Fibroblast of pulmonary artery (primary cell): ENCODE results near the gene SFTPD.
"Not testable (repeated sequence)": the region's sequence is repeated elsewhere in the genome, so short reads cannot be mapped to it uniquely, and the experiment has no call there.

Experiments used
- DNase-seq: peaks from one replicate; pipeline ENCODE4 v3.0.0-alpha.2; 2010; ENCODE audit warnings: low read depth
- H3K4me3 ChIP-seq: replicated peaks from 2 replicates; pipeline ENCODE4 v1.5.1; 2011; ENCODE audit warnings: low read depth, mild to moderate bottlenecking, control low read depth, low read length, moderate library complexity
- TF ChIP-seq, protein P1 (sequence below): IDR thresholded peaks from 2 replicates; pipeline ENCODE4 v1.5.1; 2011; ENCODE audit warnings: mild to moderate bottlenecking, control low read depth, low read length, inconsistent platforms; ENCODE audit errors: missing control alignments

Gene SFTPD

DNA sequence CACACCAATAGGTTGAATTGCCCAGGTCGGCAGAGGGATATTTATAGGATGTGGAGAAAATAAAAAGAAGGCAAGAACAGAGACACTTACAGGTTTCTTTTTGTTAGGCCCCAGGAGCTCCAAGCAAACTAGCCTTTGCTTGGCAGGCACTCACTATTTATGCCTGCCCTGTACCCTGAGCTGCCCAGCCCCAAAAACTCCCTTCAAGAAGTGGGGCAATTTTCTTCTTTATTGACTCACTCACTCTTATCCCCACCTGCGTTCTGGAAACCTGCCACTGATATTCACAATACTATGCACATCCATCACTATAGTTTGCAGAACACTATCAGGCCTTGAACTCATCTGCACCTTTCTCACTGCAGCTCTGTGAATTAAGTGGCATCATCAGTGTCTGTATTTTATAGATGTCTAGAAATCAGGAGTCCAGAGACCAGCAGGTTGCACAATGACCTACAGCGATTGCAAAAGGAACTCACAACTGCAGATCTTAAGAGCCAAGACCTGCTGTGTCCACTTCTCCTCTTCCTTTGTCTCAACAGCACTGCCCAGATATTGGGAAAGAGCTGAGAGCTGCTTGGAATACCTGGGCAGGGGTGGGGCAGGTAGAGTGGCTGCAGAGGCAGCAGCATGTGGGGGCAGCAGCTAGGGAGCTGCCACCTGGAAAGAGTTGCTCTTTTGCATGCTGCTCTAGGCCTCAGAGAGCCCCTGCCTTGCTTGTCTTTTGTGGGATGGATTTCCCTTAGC, at the start of gene SFTPD:
Gene SFTPD, minus strand, starts transcription at position 130 of the 747 bp plus-strand sequence. CDS start 2,446 bp downstream, outside the sequence.
- no peak within 1 kb of the TSS for H3K4me3 ChIP-seq
- peak; percentile 13 for DNase-seq
- TF ChIP-seq, protein P1, sequence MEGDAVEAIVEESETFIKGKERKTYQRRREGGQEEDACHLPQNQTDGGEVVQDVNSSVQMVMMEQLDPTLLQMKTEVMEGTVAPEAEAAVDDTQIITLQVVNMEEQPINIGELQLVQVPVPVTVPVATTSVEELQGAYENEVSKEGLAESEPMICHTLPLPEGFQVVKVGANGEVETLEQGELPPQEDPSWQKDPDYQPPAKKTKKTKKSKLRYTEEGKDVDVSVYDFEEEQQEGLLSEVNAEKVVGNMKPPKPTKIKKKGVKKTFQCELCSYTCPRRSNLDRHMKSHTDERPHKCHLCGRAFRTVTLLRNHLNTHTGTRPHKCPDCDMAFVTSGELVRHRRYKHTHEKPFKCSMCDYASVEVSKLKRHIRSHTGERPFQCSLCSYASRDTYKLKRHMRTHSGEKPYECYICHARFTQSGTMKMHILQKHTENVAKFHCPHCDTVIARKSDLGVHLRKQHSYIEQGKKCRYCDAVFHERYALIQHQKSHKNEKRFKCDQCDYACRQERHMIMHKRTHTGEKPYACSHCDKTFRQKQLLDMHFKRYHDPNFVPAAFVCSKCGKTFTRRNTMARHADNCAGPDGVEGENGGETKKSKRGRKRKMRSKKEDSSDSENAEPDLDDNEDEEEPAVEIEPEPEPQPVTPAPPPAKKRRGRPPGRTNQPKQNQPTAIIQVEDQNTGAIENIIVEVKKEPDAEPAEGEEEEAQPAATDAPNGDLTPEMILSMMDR = no peak

DNA sequence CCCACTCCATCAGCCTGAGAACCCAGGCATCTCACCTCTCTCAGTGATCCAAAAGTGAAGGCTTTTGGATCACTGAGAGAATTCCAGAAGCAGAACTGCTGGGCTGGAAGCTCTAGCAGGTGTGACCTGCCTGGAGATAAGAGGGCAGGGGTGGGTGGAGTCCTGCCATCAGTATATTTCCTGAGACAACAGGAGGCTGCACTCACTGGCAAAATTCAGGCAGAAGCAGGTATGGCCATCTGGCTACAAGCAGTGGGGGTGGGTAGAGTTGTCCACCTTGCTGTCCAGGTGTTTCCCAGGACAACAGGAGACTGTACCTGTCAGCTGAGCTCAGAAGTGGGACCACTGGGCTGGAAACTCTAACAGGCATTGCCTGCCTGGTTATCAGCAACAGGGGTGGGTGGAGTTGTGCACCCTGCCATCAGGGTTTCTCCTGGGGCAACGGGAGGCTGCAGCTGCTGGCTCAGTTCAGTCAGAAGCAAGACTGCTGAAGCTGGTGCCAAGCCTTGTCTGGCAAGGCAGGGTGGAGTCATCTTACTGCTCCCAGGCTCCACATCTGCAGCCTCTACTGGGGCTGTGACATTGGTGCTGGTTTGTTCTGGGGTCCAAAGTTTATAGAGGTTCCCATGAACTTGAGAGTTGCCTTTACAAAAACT, 47.2 kb upstream of the SFTPD start:
- TF ChIP-seq, protein P1 = no peak
- DNase-seq = no peak

DNA sequence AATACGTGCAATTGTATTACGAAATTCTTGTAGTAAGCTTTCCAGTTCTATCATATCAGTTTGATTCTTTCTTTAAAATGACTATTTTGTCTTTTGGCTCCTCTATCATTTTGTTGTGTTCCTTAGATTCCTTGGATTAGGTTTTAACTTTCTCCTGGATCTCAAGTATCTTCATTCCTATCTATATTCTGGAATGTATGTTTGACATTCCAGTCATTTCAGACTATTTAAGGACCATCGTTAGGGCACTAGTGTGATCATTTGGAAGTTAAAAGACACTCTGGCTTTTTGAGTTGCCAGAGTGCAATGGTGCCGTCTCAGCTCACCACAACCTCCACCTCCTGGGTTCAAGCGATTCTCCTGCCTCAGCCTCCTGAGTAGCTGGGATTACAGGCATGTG, 45.7 kb upstream of the SFTPD start:
- no peak overlapping the region for H3K4me3 ChIP-seq
- TF ChIP-seq, protein P1 = no peak
- DNase-seq = no peak

More for the DNA sequence above, 47.2 kb upstream of the SFTPD start:
- H3K4me3 ChIP-seq = no peak overlapping the region

DNA sequence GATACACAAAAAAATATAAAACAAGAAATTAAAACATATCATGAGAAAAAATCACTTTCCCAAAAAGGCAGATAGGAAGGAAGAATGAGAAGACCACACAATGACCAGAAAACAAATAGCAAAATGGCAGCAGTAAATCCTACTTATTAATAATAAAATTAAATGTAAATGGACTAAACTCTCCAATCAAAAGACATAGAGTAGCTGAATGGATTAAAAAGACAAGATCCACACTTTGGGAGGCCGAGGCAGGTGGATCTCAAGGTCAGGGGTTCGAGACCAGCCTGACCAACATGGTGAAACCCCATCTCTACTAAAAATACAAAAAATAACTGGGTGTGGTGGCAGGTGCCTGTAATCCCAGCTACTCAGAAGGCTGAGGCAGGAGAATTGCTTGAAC, 39.3 kb upstream of the SFTPD start:
- DNase-seq, H3K4me3 ChIP-seq: not testable (repeated sequence)

DNA sequence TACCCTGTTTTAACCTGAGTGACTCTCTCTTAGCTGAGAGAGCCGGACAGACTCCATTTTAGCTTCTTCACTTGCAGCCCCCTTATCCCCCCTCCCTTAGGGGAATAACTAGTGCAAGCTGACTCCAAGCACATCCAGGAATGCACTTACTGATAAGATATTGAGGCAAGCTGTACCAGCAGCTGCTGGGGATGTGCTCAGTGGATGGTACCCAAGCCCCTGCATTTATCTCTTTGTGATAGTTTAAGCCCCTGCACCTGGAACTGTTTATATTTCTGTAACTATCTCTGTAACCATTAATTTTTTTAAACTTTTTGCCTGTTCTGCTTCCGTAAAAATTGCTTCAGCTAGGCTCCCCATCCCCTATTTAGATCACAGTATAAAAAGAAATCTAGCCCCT, 37.8 kb upstream of the SFTPD start:
- not testable (repeated sequence) for DNase-seq, H3K4me3 ChIP-seq

DNA sequence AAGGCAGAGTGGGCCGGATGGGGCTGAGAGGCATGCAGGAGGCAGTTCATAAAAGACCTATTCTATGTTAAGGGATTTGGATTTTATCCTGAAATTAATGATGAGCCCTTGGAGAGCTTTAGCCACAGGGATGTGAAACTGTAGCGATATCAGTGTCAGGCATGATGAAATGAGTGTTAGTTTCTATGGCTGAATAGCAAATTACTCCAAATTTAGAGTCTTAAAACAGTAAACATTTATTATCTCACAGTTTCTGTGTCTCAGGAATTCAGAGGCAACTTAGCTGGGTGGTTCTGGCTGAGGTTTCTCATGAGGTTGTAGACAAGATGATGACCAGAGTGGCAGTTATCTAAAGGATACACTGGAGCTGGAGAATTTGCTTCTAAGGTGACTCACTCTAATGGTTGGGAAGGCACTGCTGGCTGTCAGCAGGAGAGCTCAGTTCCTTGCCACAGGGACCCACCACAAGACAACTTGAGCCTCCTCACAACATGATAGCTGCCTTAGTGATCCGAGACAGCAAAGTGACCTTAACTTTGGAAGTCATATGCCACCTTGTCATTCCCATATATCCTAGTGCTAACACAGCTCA, 36.7 kb upstream of the SFTPD start:
- H3K4me3 ChIP-seq = no peak overlapping the region
- no peak for DNase-seq

DNA sequence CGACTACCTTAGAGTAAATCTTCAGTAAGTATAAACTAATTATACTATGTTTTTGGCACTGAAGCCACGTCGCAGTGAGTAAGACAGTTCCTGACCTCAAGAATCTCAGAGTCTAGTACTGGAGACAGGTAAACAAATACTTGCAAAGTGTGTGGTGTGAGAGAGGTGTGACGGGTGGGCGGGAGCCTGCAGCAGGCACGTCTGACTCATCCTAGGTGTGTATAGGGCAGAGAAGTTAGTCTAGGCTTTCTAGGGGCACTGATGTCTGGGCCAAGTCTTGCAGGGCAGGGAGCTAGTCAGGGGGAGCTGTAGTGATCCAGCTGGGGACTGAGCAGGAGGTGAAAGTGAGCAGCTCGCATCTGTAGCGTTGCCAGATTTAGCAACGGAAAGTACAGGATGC, 35.9 kb upstream of the SFTPD start:
- TF ChIP-seq, protein P1 = no peak
- DNase-seq = no peak

More for the DNA sequence above, 36.7 kb upstream of the SFTPD start:
- TF ChIP-seq, protein P1 = no peak

More for the DNA sequence above, 35.9 kb upstream of the SFTPD start:
- no peak overlapping the region for H3K4me3 ChIP-seq
